K562 (cell line): ENCODE data around the gene PYDC1. TPM values are rescaled to one million over a fixed set of nuclear protein-coding genes. Genes with fewer than 3 reads are reported as not detected.
A peak's percentile ranks its signal among the peaks of the same experiment; 100 is the strongest.

Experiments
- ATAC-seq: fragments of 200-7000 bp; cut with Tn5 transposase; 3 replicates; pipeline ENCODE4 v1.9.1; 2020; ENCODE audit warnings: moderate library complexity
- BruUV-seq: library from RNA; stranded (reverse); fragments of 400-500 nt; replicated peaks from 2 replicates; lab custom pipeline; 2021; lab: Mats Ljungman, UMichigan
- CTCF ChIA-PET: fragments of 300-600 bp; formaldehyde crosslinking; extraction: SDS; loops from one replicate; lab custom pipeline; 2021; ENCODE audit warnings: low intra/inter-chr PET ratio; lab: Yijun Ruan, JAX
- POLR2A ChIA-PET: fragments of 300-600, 350-650 bp; sonication (Branson Sonifier 250); formaldehyde crosslinking; extraction: SDS; loops from one replicate; lab custom pipeline; 2021; ENCODE audit warnings: antibody characterized with exemption, inconsistent platforms; lab: Yijun Ruan, JAX
- DNase-seq, 4 experiments: peaks; one replicate each; pipeline versions ENCODE4 v3.0.0 to v3.0.0-alpha.2; 2011 to 2018; ENCODE audit warnings: low spot score in 3 of 4, mixed read lengths in 3 of 4; ENCODE audit errors: extremely low read depth in 1 of 4
- FAIRE-seq: peaks from 2 replicates; lab custom pipeline; 2011; peaks lifted over from hg19 to GRCh38; lab: Jason Lieb, UNC
- H2AFZ ChIP-seq: 2 replicates; pipeline ENCODE4 v1.6.0; 2011; ENCODE audit warnings: low read depth, low read length, control low read depth, inconsistent platforms
- H3K27ac ChIP-seq: fragments of 200-600 bp; 3 replicates; pipeline ENCODE4 v1.8.0; 2011; ENCODE audit warnings: low read depth, mild to moderate bottlenecking, control low read depth, inconsistent platforms, low read length, moderate library complexity, mixed read lengths; ENCODE audit errors: extremely low read depth
- H3K27me3 ChIP-seq, 2 experiments: fragments of 300-600 bp in 1 of 2; 2 replicates in 1 of 2; 3 replicates in 1 of 2; pipeline versions ENCODE4 v1.6.0 to v1.8.0; 2011; ENCODE audit warnings: inconsistent platforms in 2 of 2, low read length in 2 of 2, mild to moderate bottlenecking in 1 of 2, mixed read lengths in 1 of 2, moderate library complexity in 1 of 2; ENCODE audit not compliant: control insufficient read depth in 2 of 2, insufficient read depth in 2 of 2
- H3K36me3 ChIP-seq: fragments of 300-600 bp; 3 replicates; pipeline ENCODE4 v1.8.0; 2011; ENCODE audit warnings: mild to moderate bottlenecking, low read length, inconsistent platforms; ENCODE audit not compliant: control insufficient read depth, insufficient read depth
- H3K4me1 ChIP-seq, 2 experiments: fragments of 200-600 bp in 1 of 2; replicated peaks in 1 of 2; 2 replicates in 1 of 2; 3 replicates in 1 of 2; pipeline versions ENCODE4 v1.5.1 to v1.8.0; 2011; ENCODE audit warnings: inconsistent platforms in 2 of 2, low read length in 2 of 2, mild to moderate bottlenecking in 1 of 2, mixed read lengths in 1 of 2, moderate library complexity in 1 of 2; ENCODE audit not compliant: control insufficient read depth in 2 of 2, insufficient read depth in 2 of 2
- H3K4me2 ChIP-seq: 2 replicates; pipeline ENCODE4 v1.6.1; 2011; ENCODE audit warnings: low read length, control low read depth, inconsistent platforms, mixed read lengths; ENCODE audit not compliant: insufficient read depth
- H3K4me3 ChIP-seq: fragments of 200-600 bp; sonication (generic), shearing (Covaris generic); 2 replicates; pipeline ENCODE4 v1.5.1; 2016; ENCODE audit warnings: control low read depth, inconsistent platforms
- H3K79me2 ChIP-seq: fragments of 200-600 bp; 3 replicates; pipeline ENCODE4 v1.8.0; 2011; ENCODE audit warnings: low read length, inconsistent platforms; ENCODE audit not compliant: control insufficient read depth, insufficient read depth
- H3K9ac ChIP-seq, 2 experiments: 2 replicates each; pipeline versions ENCODE4 v1.6.0 to v1.6.1; 2011; ENCODE audit warnings: low read depth in 2 of 2, low read length in 2 of 2, control low read depth in 1 of 2, inconsistent platforms in 1 of 2, mild to moderate bottlenecking in 1 of 2, mixed read lengths in 1 of 2; ENCODE audit not compliant: insufficient read depth in 1 of 2
- H3K9me1 ChIP-seq: one replicate; pipeline ENCODE4 v1.6.0; 2011; ENCODE audit warnings: inconsistent platforms, mild to moderate bottlenecking, low read length, moderate library complexity; ENCODE audit not compliant: control insufficient read depth, insufficient read depth
- H3K9me3 ChIP-seq: replicated peaks from 2 replicates; pipeline ENCODE4 v1.5.1; 2011; ENCODE audit warnings: low read depth, low read length, inconsistent platforms; ENCODE audit not compliant: control insufficient read depth, insufficient read depth
- H4K20me1 ChIP-seq: replicated peaks from 2 replicates; pipeline ENCODE4 v1.6.1; 2011; ENCODE audit warnings: low read length, inconsistent platforms, mixed read lengths; ENCODE audit not compliant: control insufficient read depth, insufficient read depth
- CXXC5 ChIP-seq: fragments of 250-450 bp; sonication (Bioruptor Pico); IDR thresholded peaks from 2 replicates; pipeline ENCODE4 v1.8.0; 2022; ENCODE audit warnings: inconsistent platforms, mild to moderate bottlenecking, moderate library complexity
- FOSL1 ChIP-seq: fragments of 200-800 bp; sonication (Bioruptor generic); conservative IDR thresholded peaks from 2 replicates; pipeline ENCODE4 v1.6.1; 2016; ENCODE audit warnings: missing genetic modification characterization, missing compliant biosample characterization
- FOXA3 ChIP-seq, 2 experiments: fragments of 450-650 bp in 1 of 2; sonication (generic) in 1 of 2; formaldehyde crosslinking; IDR thresholded peaks in 1 of 2; conservative IDR thresholded peaks in 1 of 2; 2 replicates each; pipeline versions ENCODE4 v1.4.0 to v1.8.0; 2020 to 2022; ENCODE audit warnings: mild to moderate bottlenecking in 2 of 2, missing genetic modification reagents in 1 of 2
- JUND ChIP-seq, 2 experiments: IDR thresholded peaks; 2 replicates in 1 of 2; 3 replicates in 1 of 2; pipeline ENCODE4 v1.6.1; 2011; ENCODE audit warnings: borderline replicate concordance in 2 of 2, low read depth in 2 of 2, low read length in 2 of 2, improper control_type of control experiment in 1 of 2, missing biosample characterization in 1 of 2, missing genetic modification characterization in 1 of 2, missing genetic modification reagents in 1 of 2
- KLF1 ChIP-seq: fragments of 450-650 bp; IDR thresholded peaks from 2 replicates; pipeline ENCODE4 v1.6.1; 2016; ENCODE audit warnings: missing genetic modification characterization, missing compliant biosample characterization
- L3MBTL2 ChIP-seq: fragments of 450-650 bp; IDR thresholded peaks from 2 replicates; pipeline ENCODE4 v1.6.1; 2016; ENCODE audit warnings: mild to moderate bottlenecking, moderate library complexity
- MCM7 ChIP-seq, 2 experiments: fragments of 450-650 bp; IDR thresholded peaks; 2 replicates each; pipeline ENCODE4 v1.6.1; 2016 to 2018
- NCOA2 ChIP-seq, 2 experiments: fragments of 450-650 bp; IDR thresholded peaks; 2 replicates each; pipeline ENCODE4 v1.6.1; 2018; ENCODE audit warnings: mild to moderate bottlenecking in 2 of 2, moderate library complexity in 1 of 2; ENCODE audit not compliant: partially characterized antibody in 2 of 2
- POLR2G ChIP-seq: fragments of 200-400 bp; formaldehyde crosslinking; IDR thresholded peaks from 2 replicates; pipeline ENCODE4 v1.6.1; 2017; ENCODE audit warnings: low read depth, mild to moderate bottlenecking, antibody characterized with exemption, low read length, moderate library complexity
- RCOR1 ChIP-seq, 2 experiments: IDR thresholded peaks; 2 replicates each; pipeline ENCODE4 v1.6.1; 2012; ENCODE audit warnings: low read depth in 2 of 2, low read length in 2 of 2, borderline replicate concordance in 1 of 2, improper control_type of control experiment in 1 of 2
- SAFB2 ChIP-seq: fragments of 200-400 bp; formaldehyde crosslinking; IDR thresholded peaks from 2 replicates; pipeline ENCODE4 v1.6.1; 2018; ENCODE audit warnings: borderline replicate concordance, low read length, low read depth, moderate library complexity; ENCODE audit not compliant: severe bottlenecking
- TBL1XR1 ChIP-seq, 2 experiments: IDR thresholded peaks; 2 replicates each; pipeline ENCODE4 v1.6.1; 2012; ENCODE audit warnings: improper control_type of control experiment in 2 of 2, low read length in 2 of 2, mild to moderate bottlenecking in 1 of 2
- ZNF3 ChIP-seq: fragments of 250-450 bp; sonication (Bioruptor Pico); IDR thresholded peaks from 2 replicates; pipeline ENCODE4 v1.5.0; 2021; ENCODE audit warnings: mild to moderate bottlenecking, moderate library complexity
- WGBS: fragments of 100-300 bp; shearing (Covaris generic); methylation state at CpG from one replicate; pipeline ENCODE4 v1.1.6; 2016; ENCODE audit warnings: low coverage, mixed read lengths; ENCODE audit not compliant: insufficient coverage; ENCODE audit errors: missing lambda C conversion rate; 5-methylcytosine and 5-hydroxymethylcytosine counted together
- in situ Hi-C: fragments of 300-500 bp; cut with MboI; formaldehyde crosslinking; loops from 4 replicates; pipeline ENCODE4 v1.15.0; 2018; ENCODE audit warnings: inconsistent platforms, mixed read lengths
- intact Hi-C: fragments of 100-400 bp; cut with micrococcal nuclease; formaldehyde crosslinking; loops from 2 replicates; pipeline ENCODE4 v1.14.2; 2022
- polyA plus RNA-seq, 8 experiments: library from polyadenylated mRNA; depleted of rRNA in 4 of 8; stranded (reverse) in 5 of 8; unstranded in 3 of 8; fragments of >200 nt; fragmentation: Nextera tagmentation in 2 of 8; fragmentation: Illumina TruSeq in 1 of 8; extraction: Ambion mirVana in 2 of 8; extraction: Trizol in 1 of 8; gene quantifications; 2 replicates each; pipeline versions ENCODE4 v1.2.1 to v1.2.3, GENCODE V29; 2011 to 2014; ENCODE audit warnings: inconsistent platforms in 1 of 8, missing spikeins in 1 of 8
- total RNA-seq, 7 experiments: library from RNA; depleted of rRNA in 6 of 7; stranded (reverse); fragments of >200 nt in 6 of 7; fragmentation: Illumina TruSeq in 2 of 7; extraction: Trizol in 2 of 7; gene quantifications; 2 replicates each; pipeline versions ENCODE4 v1.2.1 to v1.2.3, GENCODE V29; 2011 to 2021; ENCODE audit warnings: low replicate concordance in 1 of 7
- TF ChIP-seq, protein P1 (sequence below): fragments of 250-450 bp; sonication (Bioruptor Pico); IDR thresholded peaks from 2 replicates; pipeline ENCODE4 v1.5.0; 2021; ENCODE audit warnings: mild to moderate bottlenecking, borderline replicate concordance
- TF ChIP-seq, protein P2 (sequence below): sonication (generic); formaldehyde crosslinking; IDR thresholded peaks from 2 replicates; pipeline ENCODE4 v1.9.0; 2022; ENCODE audit warnings: mild to moderate bottlenecking, missing genetic modification reagents
- TF ChIP-seq, protein P3 (sequence below): fragments of 450-650 bp; formaldehyde crosslinking; IDR thresholded peaks from 2 replicates; pipeline ENCODE4 v1.4.0; 2020; ENCODE audit warnings: mild to moderate bottlenecking, moderate library complexity

PYDC1 gene
- total and polyA plus RNA-seq, 9 of the 15 experiments (the other 6 are each of a cell fraction or from before 2014, with no cell fraction given), result not detected

- CTCF ChIA-PET, result interaction anchor here (0.6 kb wide), 1 partner anchor 24 kb away, joined by 6 read pairs; no protein-coding TSS in a partner anchor
- Histone ChIP-seq H4K20me1 (no peaks in the 10 kb centered on the region), H3K4me2 (peak overlapping the region; percentile 75), H3K27me3 (no peaks in the 10 kb centered on the region), H3K9ac (peak overlapping the region; percentile 56 to 88; a peak in 3 of 4 replicates), H3K9me1 (no peaks in the 10 kb centered on the region), H3K36me3 (no peaks in the 10 kb centered on the region), H2AFZ (peak overlapping the region; percentile 80), H3K4me1 (peaks cover 0 to 41% of the 10 kb centered on the region in 2 experiments; a peak in 4 of 5 replicates), H3K4me3 (peak overlapping the region; percentile 41), H3K27ac (no peak overlapping the region), H3K79me2 (no peaks in the 10 kb centered on the region), H3K9me3 (no peaks in the 10 kb centered on the region)
- BruUV-seq, result no TSS peak
- in situ Hi-C loops, result no loop called here
- peak; percentile 88 to 98 (median 95) for DNase-seq
- POLR2A ChIA-PET, result interaction anchor here (0.9 to 4.0 kb wide), 7 partner anchors 10 to 33 kb away, joined by 3 to 33 read pairs (median 7); partner anchors contain the start of gene PYCARD
- ATAC-seq, result peak; percentile 97
- intact Hi-C loops, result no loop called here
- peak; percentile 65 for FAIRE-seq
- WGBS, result 12% methylated on average over 52 of the region's 63 CpGs
- TF ChIP-seq POLR2G (peak; percentile 81), FOSL1 (tag) (no peak), JUND (IDR thresholded peaks at IDR 0.05; ENCODE audit: borderline replicate concordance, low read depth, low read length) (peak; percentile 17; the same call in 1 of the 2 replicates), JUND (tag; IDR thresholded peaks at IDR 0.05; ENCODE audit: borderline replicate concordance, low read depth, low read length) (no peak), KLF1 (0 out of 2 replicates have a peak, but pooled peaks have one; percentile 41), SAFB2 (no peak), RCOR1 (IDR thresholded peaks at IDR 0.05; ENCODE audit: borderline replicate concordance in 1 of 2, low read depth in 2 of 2, low read length in 2 of 2) (peak in 1 of 2 experiments; percentile 62; a peak in 2 of 4 replicates), NCOA2 (IDR thresholded peaks at IDR 0.05; ENCODE audit: partially characterized antibody in 2 of 2) (no peak), ZNF3 (CRISPR knock-in tag) (no peak), L3MBTL2 (peak; percentile 44), MCM7 (IDR thresholded peaks at IDR 0.05) (no peak), FOXA3 (CRISPR knock-in tag; conservative IDR thresholded peaks at IDR 0.05 in 1 of 2, IDR thresholded peaks at IDR 0.05 in 1 of 2) (no peak), CXXC5 (CRISPR knock-in tag) (peak; percentile 74), TBL1XR1 (IDR thresholded peaks at IDR 0.05; ENCODE audit: low read length in 2 of 2) (no peak)
- TF ChIP-seq, protein P1, sequence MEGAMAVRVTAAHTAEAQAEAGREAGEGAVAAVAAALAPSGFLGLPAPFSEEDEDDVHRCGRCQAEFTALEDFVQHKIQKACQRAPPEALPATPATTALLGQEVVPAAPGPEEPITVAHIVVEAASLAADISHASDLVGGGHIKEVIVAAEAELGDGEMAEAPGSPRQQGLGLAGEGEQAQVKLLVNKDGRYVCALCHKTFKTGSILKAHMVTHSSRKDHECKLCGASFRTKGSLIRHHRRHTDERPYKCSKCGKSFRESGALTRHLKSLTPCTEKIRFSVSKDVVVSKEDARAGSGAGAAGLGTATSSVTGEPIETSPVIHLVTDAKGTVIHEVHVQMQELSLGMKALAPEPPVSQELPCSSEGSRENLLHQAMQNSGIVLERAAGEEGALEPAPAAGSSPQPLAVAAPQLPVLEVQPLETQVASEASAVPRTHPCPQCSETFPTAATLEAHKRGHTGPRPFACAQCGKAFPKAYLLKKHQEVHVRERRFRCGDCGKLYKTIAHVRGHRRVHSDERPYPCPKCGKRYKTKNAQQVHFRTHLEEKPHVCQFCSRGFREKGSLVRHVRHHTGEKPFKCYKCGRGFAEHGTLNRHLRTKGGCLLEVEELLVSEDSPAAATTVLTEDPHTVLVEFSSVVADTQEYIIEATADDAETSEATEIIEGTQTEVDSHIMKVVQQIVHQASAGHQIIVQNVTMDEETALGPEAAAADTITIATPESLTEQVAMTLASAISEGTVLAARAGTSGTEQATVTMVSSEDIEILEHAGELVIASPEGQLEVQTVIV (CRISPR knock-in tag), result no peak
- TF ChIP-seq, protein P2, sequence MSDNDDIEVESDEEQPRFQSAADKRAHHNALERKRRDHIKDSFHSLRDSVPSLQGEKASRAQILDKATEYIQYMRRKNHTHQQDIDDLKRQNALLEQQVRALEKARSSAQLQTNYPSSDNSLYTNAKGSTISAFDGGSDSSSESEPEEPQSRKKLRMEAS (CRISPR knock-in tag), result no peak; the same call in 1 of the 2 replicates
- TF ChIP-seq, protein P3, sequence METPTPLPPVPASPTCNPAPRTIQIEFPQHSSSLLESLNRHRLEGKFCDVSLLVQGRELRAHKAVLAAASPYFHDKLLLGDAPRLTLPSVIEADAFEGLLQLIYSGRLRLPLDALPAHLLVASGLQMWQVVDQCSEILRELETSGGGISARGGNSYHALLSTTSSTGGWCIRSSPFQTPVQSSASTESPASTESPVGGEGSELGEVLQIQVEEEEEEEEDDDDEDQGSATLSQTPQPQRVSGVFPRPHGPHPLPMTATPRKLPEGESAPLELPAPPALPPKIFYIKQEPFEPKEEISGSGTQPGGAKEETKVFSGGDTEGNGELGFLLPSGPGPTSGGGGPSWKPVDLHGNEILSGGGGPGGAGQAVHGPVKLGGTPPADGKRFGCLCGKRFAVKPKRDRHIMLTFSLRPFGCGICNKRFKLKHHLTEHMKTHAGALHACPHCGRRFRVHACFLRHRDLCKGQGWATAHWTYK, result no peak
These were observed 1.4 kb downstream of the PYDC1 start for GRCh38 chr16:31215287-31216162.
